Endothelial cell of umbilical vein (primary cell): ENCODE results near the gene MUC5AC. TPM values are rescaled to one million over a fixed set of nuclear protein-coding genes. Genes with fewer than 3 reads are reported as not detected.

Experiments used
- BruUV-seq: library from RNA; stranded (reverse); fragments of 400-500 nt; replicated peaks from 2 replicates; lab custom pipeline; 2021; lab: Mats Ljungman, UMichigan
- CTCF ChIA-PET: fragments of 300-600, 350-600 bp; sonication (Branson Sonifier 250); formaldehyde crosslinking; loops from one replicate; lab custom pipeline; 2021; ENCODE audit warnings: antibody characterized with exemption, inconsistent platforms; lab: Charles Lee
- POLR2A ChIA-PET: fragments of 300-600, 350-600 bp; sonication (Branson Sonifier 250); formaldehyde crosslinking; loops from one replicate; lab custom pipeline; 2021; ENCODE audit warnings: antibody characterized with exemption, inconsistent platforms; lab: Charles Lee
- DNase-seq: peaks from one replicate; pipeline ENCODE4 v3.0.0-alpha.2; 2011; ENCODE audit warnings: low read depth, low spot score
- FAIRE-seq: peaks from 2 replicates; lab custom pipeline; 2011; peaks lifted over from hg19 to GRCh38; lab: Jason Lieb, UNC
- H2AFZ ChIP-seq: 2 replicates; pipeline ENCODE4 v1.6.0; 2012; ENCODE audit warnings: low read depth, low read length, control low read depth, inconsistent platforms
- H3K27ac ChIP-seq: 2 replicates; pipeline ENCODE4 v1.5.1; 2011; ENCODE audit warnings: low read depth, mild to moderate bottlenecking, control low read depth, low read length, moderate library complexity; ENCODE audit not compliant: insufficient read depth
- H3K27me3 ChIP-seq, 2 experiments: 2 replicates each; pipeline versions ENCODE4 v1.6.0 to v1.6.1; 2011; ENCODE audit warnings: low read length in 2 of 2, mixed read lengths in 1 of 2; ENCODE audit not compliant: control insufficient read depth in 2 of 2, insufficient read depth in 2 of 2
- H3K36me3 ChIP-seq, 2 experiments: 2 replicates in 1 of 2; 3 replicates in 1 of 2; pipeline ENCODE4 v1.5.1; 2011; ENCODE audit warnings: low read length in 2 of 2, mild to moderate bottlenecking in 1 of 2, moderate library complexity in 1 of 2; ENCODE audit not compliant: control insufficient read depth in 2 of 2, insufficient read depth in 2 of 2; ENCODE audit errors: extremely low read depth in 1 of 2
- H3K4me1 ChIP-seq: 3 replicates; pipeline ENCODE4 v1.5.1; 2011; ENCODE audit warnings: mild to moderate bottlenecking, low read length; ENCODE audit not compliant: control insufficient read depth, insufficient read depth; ENCODE audit errors: extremely low read depth
- H3K4me2 ChIP-seq: 2 replicates; pipeline ENCODE4 v1.6.1; 2011; ENCODE audit warnings: low read length, control low read depth, mixed read lengths; ENCODE audit not compliant: insufficient read depth
- H3K4me3 ChIP-seq, 3 experiments: fragments of 200-600 bp in 1 of 3; sonication (generic), shearing (Covaris generic) in 1 of 3; replicated peaks in 1 of 3; 2 replicates each; pipeline ENCODE4 v1.5.1; 2011 to 2016; ENCODE audit warnings: control low read depth in 3 of 3, low read length in 3 of 3, mild to moderate bottlenecking in 2 of 3, inconsistent platforms in 1 of 3, low read depth in 1 of 3, moderate library complexity in 1 of 3; ENCODE audit not compliant: insufficient read depth in 1 of 3
- H3K79me2 ChIP-seq: 2 replicates; pipeline ENCODE4 v1.6.0; 2012; ENCODE audit warnings: low read length, inconsistent platforms; ENCODE audit not compliant: control insufficient read depth, insufficient read depth
- H3K9ac ChIP-seq: replicated peaks from 2 replicates; pipeline ENCODE3; 2011; ENCODE audit warnings: low read length, control low read depth; ENCODE audit not compliant: insufficient read depth; ENCODE audit errors: extremely low read depth
- H3K9me1 ChIP-seq: replicated peaks from 3 replicates; pipeline ENCODE4 v1.6.0; 2011; ENCODE audit warnings: mild to moderate bottlenecking, low read length; ENCODE audit not compliant: control insufficient read depth, insufficient read depth; ENCODE audit errors: extremely low read depth
- H3K9me3 ChIP-seq: replicated peaks from 2 replicates; pipeline ENCODE4 v1.5.1; 2012; ENCODE audit warnings: low read length, inconsistent platforms; ENCODE audit not compliant: control insufficient read depth, insufficient read depth
- H4K20me1 ChIP-seq: replicated peaks from 2 replicates; pipeline ENCODE3; 2011; ENCODE audit warnings: mild to moderate bottlenecking, low read length; ENCODE audit not compliant: control insufficient read depth, insufficient read depth; ENCODE audit errors: extremely low read depth
- EZH2 ChIP-seq: IDR thresholded peaks from 2 replicates; pipeline ENCODE4 v1.6.1; 2012; ENCODE audit warnings: borderline replicate concordance, low read depth, mild to moderate bottlenecking, moderate library complexity, low read length, inconsistent platforms; ENCODE audit not compliant: severe bottlenecking
- FOS ChIP-seq: IDR thresholded peaks from 2 replicates; pipeline ENCODE4 v1.6.1; 2011; ENCODE audit warnings: mild to moderate bottlenecking, low read length, moderate library complexity, borderline replicate concordance; ENCODE audit not compliant: insufficient read depth
- GATA2 ChIP-seq: IDR thresholded peaks from 2 replicates; pipeline ENCODE4 v1.7.0; 2011; ENCODE audit warnings: low read depth, mild to moderate bottlenecking, moderate library complexity, mixed read lengths, low read length; ENCODE audit not compliant: insufficient read length, insufficient read depth
- JUN ChIP-seq: IDR thresholded peaks from 2 replicates; pipeline ENCODE4 v1.6.1; 2011; ENCODE audit warnings: borderline replicate concordance, low read depth; ENCODE audit not compliant: insufficient read length, insufficient read depth
- MYC ChIP-seq: IDR thresholded peaks from one replicate; pipeline ENCODE4 v1.6.1; 2011; ENCODE audit warnings: mild to moderate bottlenecking, low read depth, low read length
- POLR2A ChIP-seq: IDR thresholded peaks from 2 replicates; pipeline ENCODE4 v1.6.1; 2012; ENCODE audit warnings: low read depth, mild to moderate bottlenecking, control low read depth, low read length
- POLR2AphosphoS5 ChIP-seq: IDR thresholded peaks from 2 replicates; pipeline ENCODE4 v1.6.1; 2012; ENCODE audit warnings: low read depth, mild to moderate bottlenecking, control low read depth, low read length, moderate library complexity; ENCODE audit not compliant: insufficient read depth
- dilution Hi-C: fragments of 300-500 bp; cut with MboI; formaldehyde crosslinking; loops from one replicate; pipeline ENCODE4 v1.15.0; 2019; ENCODE audit warnings: low sequenced_read_pairs; ENCODE audit not compliant: extremely low pct_ligation_motif_present
- intact Hi-C: fragments of 100-400 bp; cut with micrococcal nuclease; formaldehyde crosslinking; loops from one replicate; pipeline ENCODE4 v1.10.0; 2022
- polyA plus RNA-seq, 4 experiments: library from polyadenylated mRNA; depleted of rRNA in 3 of 4; stranded (reverse) in 3 of 4; unstranded in 1 of 4; fragments of >200 nt; gene quantifications; 2 replicates each; pipeline versions ENCODE4 v1.2.1 to v1.2.3, GENCODE V29; 2011 to 2012; ENCODE audit warnings: missing spikeins in 1 of 4
- total RNA-seq: library from RNA; stranded (reverse); gene quantifications from 2 replicates; pipeline ENCODE4 v1.2.3, GENCODE V29; 2021
- TF ChIP-seq, protein P1 (sequence below): IDR thresholded peaks from 2 replicates; pipeline ENCODE4 v1.6.1; 2011; ENCODE audit not compliant: insufficient read depth, insufficient read length
- TF ChIP-seq, protein P2 (sequence below), 2 donors: IDR thresholded peaks; 1 replicate in 1 of 2; 2 replicates in 1 of 2; pipeline ENCODE4 v1.5.1; 2011; ENCODE audit warnings: low read length in 2 of 2, mild to moderate bottlenecking in 2 of 2, moderate library complexity in 2 of 2, control low read depth in 1 of 2, inconsistent platforms in 1 of 2, low read depth in 1 of 2; ENCODE audit not compliant: insufficient read depth in 1 of 2; ENCODE audit errors: extremely low read depth in 1 of 2

Gene MUC5AC
- total and polyA plus RNA-seq, 2 donors (not counting 3 experiments of a cell fraction or from before 2014, with no cell fraction given), result not detected

DNA sequence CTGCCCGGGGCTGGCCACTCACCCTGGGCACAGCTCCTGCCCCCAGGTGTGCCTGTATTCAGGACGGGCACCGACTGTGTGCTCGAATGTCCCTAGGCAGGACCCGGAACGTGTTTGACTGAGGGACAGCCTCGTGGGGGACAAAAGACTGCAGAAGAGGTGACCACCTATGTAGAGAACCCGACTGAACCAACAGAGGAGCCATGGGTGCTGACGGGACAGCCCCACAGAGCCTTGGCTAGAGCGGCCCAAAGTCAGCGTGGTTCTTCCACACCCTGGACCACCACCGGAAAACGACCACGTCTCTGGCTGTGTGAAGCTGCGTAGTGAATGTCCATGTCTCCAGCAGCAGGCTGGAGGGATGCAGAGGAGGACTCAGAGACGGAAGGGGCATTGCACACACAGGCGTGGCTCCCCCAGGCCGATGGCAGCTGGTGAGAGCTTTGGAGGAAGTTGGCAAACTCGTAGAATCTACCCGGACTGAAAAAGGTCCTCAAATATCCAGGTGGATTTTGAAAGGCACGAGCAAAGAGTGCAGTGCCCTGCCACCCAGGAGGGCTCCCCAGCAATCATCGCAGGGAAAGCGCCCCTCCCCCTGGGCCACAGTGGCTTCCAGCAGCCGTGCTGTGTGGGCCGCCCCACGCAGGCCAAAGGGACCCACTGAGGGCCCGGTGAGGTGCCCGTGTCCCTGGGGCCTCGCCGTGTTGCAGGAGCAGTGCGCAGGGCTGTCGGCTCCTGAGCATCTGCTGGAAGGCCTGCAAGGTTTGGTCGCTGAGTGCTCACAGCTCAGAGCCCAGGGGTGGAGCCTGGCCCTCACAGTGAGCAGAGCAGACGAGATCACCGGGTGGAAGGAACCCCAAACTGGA, 47.6 kb downstream of the MUC5AC start:
- FAIRE-seq (no peak), DNase-seq (no peak)
- Histone ChIP-seq H3K36me3 (no peaks in the 10 kb centered on the region), H3K9me3 (no peaks in the 10 kb centered on the region), H3K4me2 (no peak overlapping the region), H3K9me1 (no peaks in the 10 kb centered on the region), H3K79me2 (no peaks in the 10 kb centered on the region), H3K27me3 (no peaks in the 10 kb centered on the region), H3K4me1 (no peaks in the 10 kb centered on the region), H2AFZ (no peak overlapping the region), H3K27ac (no peak overlapping the region), H4K20me1 (no peaks in the 10 kb centered on the region), H3K4me3 (no peak overlapping the region), H3K9ac (no peak overlapping the region)
- TF ChIP-seq EZH2, result no peak
- TF ChIP-seq GATA2, result no peak
- no peak for TF ChIP-seq JUN
- TF ChIP-seq, protein P1, sequence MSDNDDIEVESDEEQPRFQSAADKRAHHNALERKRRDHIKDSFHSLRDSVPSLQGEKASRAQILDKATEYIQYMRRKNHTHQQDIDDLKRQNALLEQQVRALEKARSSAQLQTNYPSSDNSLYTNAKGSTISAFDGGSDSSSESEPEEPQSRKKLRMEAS, result no peak
- no peak for TF ChIP-seq FOS
- no peak for TF ChIP-seq POLR2A
- no peak for TF ChIP-seq POLR2AphosphoS5
- TF ChIP-seq, protein P2, sequence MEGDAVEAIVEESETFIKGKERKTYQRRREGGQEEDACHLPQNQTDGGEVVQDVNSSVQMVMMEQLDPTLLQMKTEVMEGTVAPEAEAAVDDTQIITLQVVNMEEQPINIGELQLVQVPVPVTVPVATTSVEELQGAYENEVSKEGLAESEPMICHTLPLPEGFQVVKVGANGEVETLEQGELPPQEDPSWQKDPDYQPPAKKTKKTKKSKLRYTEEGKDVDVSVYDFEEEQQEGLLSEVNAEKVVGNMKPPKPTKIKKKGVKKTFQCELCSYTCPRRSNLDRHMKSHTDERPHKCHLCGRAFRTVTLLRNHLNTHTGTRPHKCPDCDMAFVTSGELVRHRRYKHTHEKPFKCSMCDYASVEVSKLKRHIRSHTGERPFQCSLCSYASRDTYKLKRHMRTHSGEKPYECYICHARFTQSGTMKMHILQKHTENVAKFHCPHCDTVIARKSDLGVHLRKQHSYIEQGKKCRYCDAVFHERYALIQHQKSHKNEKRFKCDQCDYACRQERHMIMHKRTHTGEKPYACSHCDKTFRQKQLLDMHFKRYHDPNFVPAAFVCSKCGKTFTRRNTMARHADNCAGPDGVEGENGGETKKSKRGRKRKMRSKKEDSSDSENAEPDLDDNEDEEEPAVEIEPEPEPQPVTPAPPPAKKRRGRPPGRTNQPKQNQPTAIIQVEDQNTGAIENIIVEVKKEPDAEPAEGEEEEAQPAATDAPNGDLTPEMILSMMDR (IDR thresholded peaks at IDR 0.05; ENCODE audit: extremely low read depth in 1 of 2, insufficient read depth in 1 of 2, low read depth in 1 of 2, low read length in 2 of 2), result no peak
- no peak for TF ChIP-seq MYC
- intact Hi-C loops (no loop called here), dilution Hi-C loops (no loop called here)
- ChIA-PET POLR2A (no interaction called here), CTCF (interaction anchor here (1.1 to 2.1 kb wide), 2 partner anchors 341 to 370 kb away, joined by 3 to 18 read pairs; no protein-coding TSS in a partner anchor)
- no TSS peak for BruUV-seq
